CD4-positive, CD25-positive, alpha-beta regulatory T cell (primary cell): ENCODE results near the gene C17orf100. TPM values are rescaled to one million over a fixed set of nuclear protein-coding genes. Genes with fewer than 3 reads are reported as not detected.
A peak's percentile ranks its signal among the peaks of the same experiment; 100 is the strongest.

Experiments used
- ATAC-seq, 2 donors: fragments of 150-1000 bp; cut with Tn5 transposase; one replicate each; pipeline ENCODE4 v1.10.0; 2021; ENCODE audit warnings: low read depth in 2 of 2, moderate number of reproducible peaks in 2 of 2, moderate library complexity in 1 of 2
- DNase-seq, 3 donors: peaks; one replicate each; pipeline versions ENCODE4 v3.0.0 to v3.0.0-alpha.2; 2012 to 2022; ENCODE audit warnings: mixed read lengths in 1 of 3
- H3K27ac ChIP-seq: one replicate; pipeline ENCODE4 v1.7.0; 2013; ENCODE audit warnings: mild to moderate bottlenecking, low read length; ENCODE audit not compliant: insufficient read depth, poor library complexity, severe bottlenecking
- H3K27me3 ChIP-seq: one replicate; pipeline ENCODE4 v1.7.0; 2013; ENCODE audit warnings: low read length; ENCODE audit not compliant: control insufficient read depth, insufficient read depth
- H3K36me3 ChIP-seq: one replicate; pipeline ENCODE4 v1.7.0; 2013; ENCODE audit warnings: mild to moderate bottlenecking, low read length, moderate library complexity; ENCODE audit not compliant: control insufficient read depth, insufficient read depth
- H3K4me1 ChIP-seq: 2 replicates; pipeline ENCODE4 v1.7.0; 2013; ENCODE audit warnings: mild to moderate bottlenecking, low read length; ENCODE audit not compliant: insufficient read depth, control insufficient read depth, poor library complexity, severe bottlenecking
- H3K4me3 ChIP-seq: one replicate; pipeline ENCODE4 v1.7.0; 2013; ENCODE audit warnings: low read depth, mild to moderate bottlenecking, low read length, moderate library complexity
- H3K9me3 ChIP-seq, 2 experiments: 1 replicate in 1 of 2; 2 replicates in 1 of 2; pipeline ENCODE4 v1.7.0; 2013; ENCODE audit warnings: low read length in 2 of 2, mild to moderate bottlenecking in 1 of 2, moderate library complexity in 1 of 2; ENCODE audit not compliant: control insufficient read depth in 2 of 2
- H3K27ac Mint-ChIP-seq, 3 donors: one replicate each; pipeline ENCODE4 v1.8.0; 2020 to 2022; ENCODE audit warnings: mild to moderate bottlenecking in 3 of 3, mixed read lengths in 3 of 3, moderate library complexity in 2 of 3
- H3K27me3 Mint-ChIP-seq: one replicate; pipeline ENCODE4 v1.8.0; 2022; ENCODE audit warnings: mild to moderate bottlenecking, mixed read lengths
- H3K36me3 Mint-ChIP-seq: one replicate; pipeline ENCODE4 v1.8.0; 2020; ENCODE audit warnings: mixed read lengths
- H3K4me1 Mint-ChIP-seq, 4 donors: one replicate each; pipeline ENCODE4 v1.8.0; 2020 to 2022; ENCODE audit warnings: mixed read lengths in 4 of 4, mild to moderate bottlenecking in 1 of 4
- H3K4me3 Mint-ChIP-seq, 4 donors: one replicate each; pipeline ENCODE4 v1.8.0; 2020 to 2022; ENCODE audit warnings: mild to moderate bottlenecking in 4 of 4, mixed read lengths in 4 of 4, moderate library complexity in 3 of 4
- H3K9me3 Mint-ChIP-seq, 7 donors: one replicate each; pipeline ENCODE4 v1.8.0; 2020 to 2022; ENCODE audit warnings: mixed read lengths in 7 of 7, mild to moderate bottlenecking in 3 of 7, moderate library complexity in 2 of 7
- polyA plus RNA-seq, 4 donors: library from polyadenylated mRNA; unstranded; fragments of 300-500 nt; fragmentation: Illumina TruSeq; gene quantifications; one replicate each; pipeline ENCODE4 v1.2.3, GENCODE V29; 2021
- total RNA-seq: library from RNA; stranded (reverse); gene quantifications from one replicate; pipeline ENCODE4 v1.2.3, GENCODE V29; 2022

The C17orf100 gene
- total and polyA plus RNA-seq, 5 donors from 2014 or later: 1.5 to 7.1 (median 5.6) TPM

- DNase-seq (no peak), ATAC-seq (no peak)
- Mint-ChIP-seq H3K27ac (peak overlapping the region in 1 of 3 donors; percentile 32), H3K4me3 (no peak overlapping the region), H3K4me1 (peaks cover 0 to 8% (median 1%) of the 10 kb centered on the region in 4 donors), H3K9me3 (no peaks in the 10 kb centered on the region), H3K27me3 (peaks cover 4% of the 10 kb centered on the region), H3K36me3 (peaks cover 7% of the 10 kb centered on the region)
- no peak overlapping the region for H3K4me3 ChIP-seq
- H3K27ac ChIP-seq: no peak overlapping the region
- no peaks in the 10 kb centered on the region for H3K27me3 ChIP-seq
- no peaks in the 10 kb centered on the region for H3K36me3 ChIP-seq
- no peaks in the 10 kb centered on the region for H3K9me3 ChIP-seq
- no peaks in the 10 kb centered on the region for H3K4me1 ChIP-seq
Observed at GRCh38 chr17:6671431-6671830, 19.9 kb downstream of the C17orf100 start.

GRCh38 chr17:6674586-6674985 is 23.0 kb downstream of the C17orf100 start:
- H3K4me3 Mint-ChIP-seq: no peak overlapping the region
- ATAC-seq (no peak), DNase-seq (no peak)
- no peak overlapping the region for H3K4me3 ChIP-seq
- no peaks in the 10 kb centered on the region for H3K36me3 Mint-ChIP-seq
- H3K27ac Mint-ChIP-seq: no peak overlapping the region
- H3K4me1 ChIP-seq: no peaks in the 10 kb centered on the region
- H3K9me3 ChIP-seq: no peaks in the 10 kb centered on the region
- no peaks in the 10 kb centered on the region for H3K36me3 ChIP-seq
- no peaks in the 10 kb centered on the region for H3K27me3 ChIP-seq
- H3K4me1 Mint-ChIP-seq: peaks cover 0 to 8% (median 1%) of the 10 kb centered on the region in 4 donors
- peaks cover 4% of the 10 kb centered on the region for H3K27me3 Mint-ChIP-seq
- no peak overlapping the region for H3K27ac ChIP-seq
- H3K9me3 Mint-ChIP-seq: no peaks in the 10 kb centered on the region

- ATAC-seq: no peak
- Histone ChIP-seq H3K36me3 (no peaks in the 10 kb centered on the region), H3K4me3 (no peak overlapping the region), H3K27me3 (no peaks in the 10 kb centered on the region), H3K27ac (no peak overlapping the region), H3K4me1 (no peaks in the 10 kb centered on the region), H3K9me3 (no peaks in the 10 kb centered on the region)
- Mint-ChIP-seq H3K27me3 (peaks cover 4% of the 10 kb centered on the region), H3K4me3 (no peak overlapping the region), H3K4me1 (peaks cover 0 to 8% (median 1%) of the 10 kb centered on the region in 4 donors), H3K27ac (peak overlapping the region in 1 of 3 donors; percentile 88), H3K36me3 (no peaks in the 10 kb centered on the region), H3K9me3 (no peaks in the 10 kb centered on the region)
- DNase-seq: no peak
Observed at GRCh38 chr17:6675201-6675825, 23.8 kb downstream of the C17orf100 start.

GRCh38 chr17:6676802-6677157 is 25.2 kb downstream of the C17orf100 start:
- no peaks in the 10 kb centered on the region for H3K4me1 ChIP-seq
- peaks cover 2% of the 10 kb centered on the region for H3K27me3 ChIP-seq
- no peaks in the 10 kb centered on the region for H3K36me3 ChIP-seq
- no peak overlapping the region for H3K27ac ChIP-seq
- Mint-ChIP-seq H3K27me3 (peaks cover 4% of the 10 kb centered on the region), H3K27ac (no peak overlapping the region), H3K36me3 (no peaks in the 10 kb centered on the region), H3K4me3 (no peak overlapping the region), H3K9me3 (no peaks in the 10 kb centered on the region), H3K4me1 (peaks cover 0 to 8% (median 1%) of the 10 kb centered on the region in 4 donors)
- DNase-seq: no peak
- ATAC-seq: no peak
- no peak overlapping the region for H3K4me3 ChIP-seq
- H3K9me3 ChIP-seq: no peaks in the 10 kb centered on the region

- H3K4me3 Mint-ChIP-seq: no peak overlapping the region
- Histone ChIP-seq H3K4me3 (no peak overlapping the region), H3K4me1 (no peaks in the 10 kb centered on the region), H3K27me3 (peaks cover 2% of the 10 kb centered on the region), H3K9me3 (no peaks in the 10 kb centered on the region), H3K36me3 (no peaks in the 10 kb centered on the region), H3K27ac (no peak overlapping the region)
- H3K27ac Mint-ChIP-seq: no peak overlapping the region
- H3K27me3 Mint-ChIP-seq: peaks cover 5% of the 10 kb centered on the region
- H3K9me3 Mint-ChIP-seq: no peaks in the 10 kb centered on the region
- H3K4me1 Mint-ChIP-seq: peaks cover 0 to 7% (median 1%) of the 10 kb centered on the region in 4 donors
- ATAC-seq (no peak), DNase-seq (no peak)
- no peaks in the 10 kb centered on the region for H3K36me3 Mint-ChIP-seq
Observed at GRCh38 chr17:6677158-6677831, 25.7 kb downstream of the C17orf100 start.

GRCh38 chr17:6677946-6678345 is 26.4 kb downstream of the C17orf100 start:
- no peaks in the 10 kb centered on the region for H3K9me3 Mint-ChIP-seq
- no peak for ATAC-seq

GRCh38 chr17:6679241-6679640 is 27.7 kb downstream of the C17orf100 start:
- DNase-seq (no peak), ATAC-seq (no peak)
- Histone ChIP-seq H3K36me3 (no peaks in the 10 kb centered on the region), H3K9me3 (no peaks in the 10 kb centered on the region), H3K27ac (no peak overlapping the region), H3K27me3 (peaks cover 2% of the 10 kb centered on the region), H3K4me1 (no peaks in the 10 kb centered on the region), H3K4me3 (no peak overlapping the region)
- no peak overlapping the region for H3K4me3 Mint-ChIP-seq
- no peak overlapping the region for H3K27ac Mint-ChIP-seq
- H3K4me1 Mint-ChIP-seq: peaks cover 0 to 4% (median 1%) of the 10 kb centered on the region in 4 donors
- H3K27me3 Mint-ChIP-seq: peaks cover 16% of the 10 kb centered on the region
- H3K36me3 Mint-ChIP-seq: peaks cover 3% of the 10 kb centered on the region
- H3K9me3 Mint-ChIP-seq: no peaks in the 10 kb centered on the region

More at GRCh38 chr17:6677946-6678345, 26.4 kb downstream of the C17orf100 start:
- H3K27ac ChIP-seq: no peak overlapping the region
- H3K9me3 ChIP-seq: no peaks in the 10 kb centered on the region
- peaks cover 0 to 4% (median 1%) of the 10 kb centered on the region in 4 donors for H3K4me1 Mint-ChIP-seq
- H3K4me3 Mint-ChIP-seq: no peak overlapping the region
- no peak overlapping the region for H3K4me3 ChIP-seq
- H3K27me3 Mint-ChIP-seq: peaks cover 11% of the 10 kb centered on the region
- no peaks in the 10 kb centered on the region for H3K36me3 Mint-ChIP-seq
- no peak overlapping the region for H3K27ac Mint-ChIP-seq
- DNase-seq: no peak
- H3K36me3 ChIP-seq: no peaks in the 10 kb centered on the region
- peaks cover 2% of the 10 kb centered on the region for H3K27me3 ChIP-seq
- H3K4me1 ChIP-seq: no peaks in the 10 kb centered on the region

GRCh38 chr17:6681176-6681575 is 29.6 kb downstream of the C17orf100 start:
- Histone ChIP-seq H3K27me3 (peaks cover 2% of the 10 kb centered on the region), H3K27ac (no peak overlapping the region), H3K4me3 (no peak overlapping the region), H3K9me3 (no peaks in the 10 kb centered on the region), H3K4me1 (no peaks in the 10 kb centered on the region), H3K36me3 (no peaks in the 10 kb centered on the region)
- H3K4me1 Mint-ChIP-seq: peaks cover 0 to 3% (median 0%) of the 10 kb centered on the region in 4 donors
- H3K27ac Mint-ChIP-seq: no peak overlapping the region
- H3K27me3 Mint-ChIP-seq: peaks cover 17% of the 10 kb centered on the region
- no peak for ATAC-seq
- DNase-seq: no peak
- peaks cover 3% of the 10 kb centered on the region for H3K36me3 Mint-ChIP-seq
- H3K9me3 Mint-ChIP-seq: peaks cover 0 to 2% (median 0%) of the 10 kb centered on the region in 7 donors
- H3K4me3 Mint-ChIP-seq: no peak overlapping the region
